RWPE2 (cell line): ENCODE data around the gene PLEKHN1.

Source experiments
- ATAC-seq: fragments of 200-7000 bp; cut with Tn5 transposase; 3 replicates; pipeline ENCODE4 v1.9.1; 2021; ENCODE audit warnings: low read depth
- DNase-seq: peaks from one replicate; pipeline ENCODE4 v3.0.0-alpha.2; 2020; ENCODE audit warnings: low spot score
- H3K27ac ChIP-seq: fragments of 450-650 bp; 2 replicates; pipeline ENCODE4 v1.5.1; 2017; ENCODE audit warnings: mild to moderate bottlenecking; ENCODE audit not compliant: poor library complexity, severe bottlenecking
- H3K27me3 ChIP-seq: fragments of 250-450 bp; sonication (Bioruptor Pico); 2 replicates; pipeline ENCODE4 v1.5.1; 2021; ENCODE audit warnings: mild to moderate bottlenecking, moderate library complexity; ENCODE audit not compliant: insufficient read depth, poor library complexity, severe bottlenecking
- H3K36me3 ChIP-seq: fragments of 250-450 bp; sonication (Bioruptor Pico); 2 replicates; pipeline ENCODE4 v1.5.1; 2020; ENCODE audit warnings: low read depth, mild to moderate bottlenecking, moderate library complexity
- H3K4me1 ChIP-seq: fragments of 250-450 bp; sonication (Bioruptor Pico); 2 replicates; pipeline ENCODE4 v1.5.1; 2021; ENCODE audit warnings: mild to moderate bottlenecking, moderate library complexity; ENCODE audit not compliant: insufficient read depth, poor library complexity, severe bottlenecking
- H3K4me3 ChIP-seq: fragments of 250-450 bp; sonication (Bioruptor Pico); 2 replicates; pipeline ENCODE4 v1.5.1; 2021; ENCODE audit warnings: mild to moderate bottlenecking, moderate library complexity; ENCODE audit not compliant: severe bottlenecking
- H3K9me3 ChIP-seq: fragments of 250-450 bp; sonication (Bioruptor Pico); 2 replicates; pipeline ENCODE4 v1.5.1; 2021; ENCODE audit warnings: mild to moderate bottlenecking, moderate library complexity; ENCODE audit not compliant: severe bottlenecking
- CTCF ChIP-seq: fragments of 450-650 bp; IDR thresholded peaks from one replicate; pipeline ENCODE4 v1.5.1; 2017; ENCODE audit warnings: mild to moderate bottlenecking, moderate library complexity; ENCODE audit not compliant: poor library complexity, severe bottlenecking

PLEKHN1 gene

GRCh38 chr1:970242-970972 is 4.1 kb downstream of the PLEKHN1 start:
- H3K4me3 ChIP-seq, result no peak overlapping the region
- peaks cover under 1% of the 10 kb centered on the region; the same call in 1 of the 2 replicates for H3K36me3 ChIP-seq
- TF ChIP-seq CTCF, result no peak
- no peaks in the 10 kb centered on the region for H3K9me3 ChIP-seq
- DNase-seq, result no peak
- H3K27ac ChIP-seq, result no peak overlapping the region
- no peaks in the 10 kb centered on the region for H3K4me1 ChIP-seq
- no peak for ATAC-seq
- H3K27me3 ChIP-seq, result no peaks in the 10 kb centered on the region

GRCh38 chr1:970973-971730 is 4.9 kb downstream of the PLEKHN1 start:
- ATAC-seq (no peak), DNase-seq (no peak)
- H3K4me1 ChIP-seq, result no peaks in the 10 kb centered on the region
- no peaks in the 10 kb centered on the region for H3K9me3 ChIP-seq
- no peak overlapping the region for H3K4me3 ChIP-seq
- H3K27me3 ChIP-seq, result no peaks in the 10 kb centered on the region
- H3K36me3 ChIP-seq, result no peaks in the 10 kb centered on the region
- no peak overlapping the region for H3K27ac ChIP-seq
- TF ChIP-seq CTCF, result no peak

GRCh38 chr1:971751-972506 is 5.6 kb downstream of the PLEKHN1 start:
- DNase-seq (no peak), ATAC-seq (no peak)
- H3K4me3 ChIP-seq, result no peak overlapping the region
- no peak overlapping the region for H3K27ac ChIP-seq
- no peaks in the 10 kb centered on the region for H3K4me1 ChIP-seq
- H3K36me3 ChIP-seq, result no peaks in the 10 kb centered on the region
- no peaks in the 10 kb centered on the region for H3K27me3 ChIP-seq
- TF ChIP-seq CTCF, result no peak
- H3K9me3 ChIP-seq, result no peaks in the 10 kb centered on the region

- no peak for TF ChIP-seq CTCF
- H3K27ac ChIP-seq, result no peak overlapping the region
- H3K27me3 ChIP-seq, result no peaks in the 10 kb centered on the region
- no peak for ATAC-seq
- H3K36me3 ChIP-seq, result no peaks in the 10 kb centered on the region
- H3K9me3 ChIP-seq, result no peaks in the 10 kb centered on the region
- no peak for DNase-seq
- H3K4me3 ChIP-seq, result no peak overlapping the region
- no peaks in the 10 kb centered on the region for H3K4me1 ChIP-seq
Observed at GRCh38 chr1:972726-973458, 6.6 kb downstream of the PLEKHN1 start.
